ENCODE data around the gene GP9. TPM values are rescaled to one million over a fixed set of nuclear protein-coding genes. Genes with fewer than 3 reads are reported as not detected.

GP9 gene
- polyA plus RNA-seq, 1 of the 3 experiments (the other 2 are of a cell fraction) = not detected

GRCh38 chr3:129039271-129040038 lies 21.1 kb upstream of the GP9 start:
- peaks cover 0 to 15% of the 10 kb centered on the region in 2 experiments; a peak in 1 of 4 replicates for H3K4me1 ChIP-seq (ENCODE audit: control insufficient read depth in 1 of 2, insufficient read depth in 2 of 2, low read depth in 1 of 2, low read length in 1 of 2)
- H3K36me3 ChIP-seq (replicated peaks in 1 of 2; ENCODE audit: control insufficient read depth in 1 of 2, insufficient read depth in 2 of 2, low read length in 1 of 2) = no peaks in the 10 kb centered on the region
- H3K9me3 ChIP-seq = 0 out of 2 replicates have a peak, but pooled peaks cover 3% of the 10 kb centered on the region
- H3K4me2 ChIP-seq = no peak overlapping the region
- H3K4me3 ChIP-seq (ENCODE audit: low read depth in 2 of 2, low read length in 1 of 2) = no peak overlapping the region; a peak in 1 of 4 replicates
- TF ChIP-seq NFIC (IDR thresholded peaks at IDR 0.05; ENCODE audit: borderline replicate concordance) (peak; percentile 63; the same call in 1 of the 2 replicates), USF2 (IDR thresholded peaks at IDR 0.05; ENCODE audit: borderline replicate concordance, low read depth, low read length) (no peak)
- H3K27me3 ChIP-seq (ENCODE audit: insufficient read depth) = peaks cover 5% of the 10 kb centered on the region; the same call in 1 of the 2 replicates
- no peaks in the 10 kb centered on the region for H3K79me2 ChIP-seq (ENCODE audit: insufficient read depth)
- 55% methylated on average over 7 of the region's 14 CpGs for WGBS (ENCODE audit: low lambda C conversion rate)
- H3K27ac ChIP-seq (ENCODE audit: low read depth in 2 of 2, low read length in 1 of 2) = peak overlapping the region in 1 of 2 experiments; percentile 43; a peak in 1 of 4 replicates
- no peaks in the 10 kb centered on the region for H3K9me2 ChIP-seq
- CTCF ChIA-PET = interaction anchor here (0.5 to 8.6 kb wide), 5 partner anchors 12 to 69 kb away, joined by 3 to 64 read pairs (median 12); no protein-coding TSS in a partner anchor
- no peak overlapping the region for H2AFZ ChIP-seq (ENCODE audit: low read depth)
- H4K20me1 ChIP-seq (ENCODE audit: insufficient read depth) = no peaks in the 10 kb centered on the region
- H3F3A ChIP-seq (replicated peaks; ENCODE audit: insufficient read depth) = no peaks in the 10 kb centered on the region
- no peak overlapping the region for H3K9ac ChIP-seq
- DNase-seq = peak; percentile 88
- POLR2A ChIA-PET = no interaction called here

- H3K4me2 ChIP-seq = no peak overlapping the region
- H3K4me3 ChIP-seq (ENCODE audit: low read depth in 2 of 2, low read length in 1 of 2) = no peak overlapping the region
- ChIA-PET CTCF (interaction anchor here (0.5 to 8.6 kb wide), 5 partner anchors 13 to 70 kb away, joined by 3 to 64 read pairs (median 12); no protein-coding TSS in a partner anchor), POLR2A (no interaction called here)
- no peaks in the 10 kb centered on the region for H3K79me2 ChIP-seq (ENCODE audit: insufficient read depth)
- WGBS (ENCODE audit: low lambda C conversion rate) = 51% methylated on average over 3 of the region's 3 CpGs
- TF ChIP-seq GABPA (IDR thresholded peaks at IDR 0.05; ENCODE audit: low read depth) (no peak), EZH2phosphoT487 (IDR thresholded peaks at IDR 0.05; ENCODE audit: borderline replicate concordance, low read depth) (no peak), YY1 (IDR thresholded peaks at IDR 0.05; ENCODE audit: low read depth) (no peak), SMC3 (IDR thresholded peaks at IDR 0.05; ENCODE audit: low read depth, low read length) (no peak), PBX3 (IDR thresholded peaks at IDR 0.05) (no peak), RCOR1 (IDR thresholded peaks at IDR 0.05; ENCODE audit: low read length) (no peak), NFIC (IDR thresholded peaks at IDR 0.05; ENCODE audit: borderline replicate concordance) (no peak)
- peaks cover 0 to 15% of the 10 kb centered on the region in 2 experiments; a peak in 1 of 4 replicates for H3K4me1 ChIP-seq (ENCODE audit: control insufficient read depth in 1 of 2, insufficient read depth in 2 of 2, low read depth in 1 of 2, low read length in 1 of 2)
- no peaks in the 10 kb centered on the region for H3K36me3 ChIP-seq (replicated peaks in 1 of 2; ENCODE audit: control insufficient read depth in 1 of 2, insufficient read depth in 2 of 2, low read length in 1 of 2)
- H3K9me3 ChIP-seq = 0 out of 2 replicates have a peak, but pooled peaks cover 3% of the 10 kb centered on the region
- no peaks in the 10 kb centered on the region for H3K9me2 ChIP-seq
- H3K9ac ChIP-seq = no peak overlapping the region
- no peak overlapping the region for H2AFZ ChIP-seq (ENCODE audit: low read depth)
- H3K27me3 ChIP-seq (ENCODE audit: insufficient read depth) = peaks cover 5% of the 10 kb centered on the region; the same call in 1 of the 2 replicates
- DNase-seq = no peak
- H3K27ac ChIP-seq (ENCODE audit: low read depth in 2 of 2, low read length in 1 of 2) = no peak overlapping the region
- H3F3A ChIP-seq (replicated peaks; ENCODE audit: insufficient read depth) = no peaks in the 10 kb centered on the region
- H4K20me1 ChIP-seq (ENCODE audit: insufficient read depth) = no peaks in the 10 kb centered on the region
Measured at GRCh38 chr3:129040039-129040336, 20.6 kb upstream of the GP9 start.
